HG03025 (cell line): ENCODE results near the gene CD27.
"Not testable (repeated sequence)": the region's sequence is repeated elsewhere in the genome, so short reads cannot be mapped to it uniquely, and the experiment has no call there.

ENCODE experiments used
- ATAC-seq: cut with Tn5 transposase; IDR thresholded peaks from one replicate; pipeline ENCODE4 v1.9.1; 2021; ENCODE audit warnings: mild to moderate bottlenecking, moderate library complexity; ENCODE audit not compliant: unreplicated experiment, low FRiP score

Gene CD27

GRCh38 chr12:6444704-6445688 is at the start of gene CD27:
Gene CD27 (plus strand): TSS chr12:6444955. CDS start chr12:6445096, 141 bp downstream.
- no peak for ATAC-seq

- ATAC-seq = no peak
Observed at GRCh38 chr12:6396031-6396430, 48.7 kb upstream of the CD27 start.

GRCh38 chr12:6399884-6400644 is 44.7 kb upstream of the CD27 start:
- no peak for ATAC-seq

GRCh38 chr12:6404390-6404789 is 40.4 kb upstream of the CD27 start:
- ATAC-seq = no peak

- ATAC-seq = no peak
Observed at GRCh38 chr12:6405963-6406362, 38.8 kb upstream of the CD27 start.

- ATAC-seq = no peak
Observed at GRCh38 chr12:6407236-6407954, 37.4 kb upstream of the CD27 start.

- no peak for ATAC-seq
Observed at GRCh38 chr12:6416596-6416995, 28.2 kb upstream of the CD27 start.

GRCh38 chr12:6418796-6419195 is 26.0 kb upstream of the CD27 start:
- ATAC-seq = no peak

- ATAC-seq = no peak
Observed at GRCh38 chr12:6420364-6420763, 24.4 kb upstream of the CD27 start.

GRCh38 chr12:6423267-6424007 is 21.3 kb upstream of the CD27 start:
- no peak for ATAC-seq

- no peak for ATAC-seq
Observed at GRCh38 chr12:6424008-6424347, 20.8 kb upstream of the CD27 start.

GRCh38 chr12:6424866-6425265 is 19.9 kb upstream of the CD27 start:
- no peak for ATAC-seq

- ATAC-seq = no peak
Observed at GRCh38 chr12:6425590-6426531, 18.9 kb upstream of the CD27 start.

GRCh38 chr12:6426882-6427671 is 17.7 kb upstream of the CD27 start:
- peak; percentile 61 for ATAC-seq

- not testable (repeated sequence) for ATAC-seq
Observed at GRCh38 chr12:6427796-6428195, 17.0 kb upstream of the CD27 start.

- ATAC-seq = no peak
Observed at GRCh38 chr12:6428326-6428725, 16.4 kb upstream of the CD27 start.

GRCh38 chr12:6430124-6430989 is 14.4 kb upstream of the CD27 start:
- no peak for ATAC-seq
